Measurements from ENCODE around the gene P3H3.

P3H3 gene

GRCh38 chr12:6833189-6833890 is 5.1 kb downstream of the P3H3 start:
- no peak for TF ChIP-seq CTCF (conservative IDR thresholded peaks at IDR 0.05; ENCODE audit: low read length)
- no peak overlapping the region for H3K4me3 ChIP-seq (ENCODE audit: low read length)
- no peak for DNase-seq (ENCODE audit: low read depth)

- DNase-seq (ENCODE audit: low read depth): no peak
- H3K4me3 ChIP-seq (ENCODE audit: low read length): no peak overlapping the region
- TF ChIP-seq CTCF (conservative IDR thresholded peaks at IDR 0.05; ENCODE audit: low read length): no peak
Observed at GRCh38 chr12:6834254-6834653, 6.0 kb downstream of the P3H3 start.

GRCh38 chr12:6834873-6835272 is 6.7 kb downstream of the P3H3 start:
- no peak for DNase-seq (ENCODE audit: low read depth)
- TF ChIP-seq CTCF (conservative IDR thresholded peaks at IDR 0.05; ENCODE audit: low read length): no peak
- no peak overlapping the region for H3K4me3 ChIP-seq (ENCODE audit: low read length)

- H3K4me3 ChIP-seq (ENCODE audit: low read length): no peak overlapping the region
- no peak for TF ChIP-seq CTCF (conservative IDR thresholded peaks at IDR 0.05; ENCODE audit: low read length)
- DNase-seq (ENCODE audit: low read depth): no peak
Observed at GRCh38 chr12:6836851-6837250, 8.6 kb downstream of the P3H3 start.

GRCh38 chr12:6837370-6838060 is 9.3 kb downstream of the P3H3 start:
- DNase-seq (ENCODE audit: low read depth): no peak
- no peak for TF ChIP-seq CTCF (conservative IDR thresholded peaks at IDR 0.05; ENCODE audit: low read length)
- no peak overlapping the region for H3K4me3 ChIP-seq (ENCODE audit: low read length)

- TF ChIP-seq CTCF (conservative IDR thresholded peaks at IDR 0.05; ENCODE audit: low read length): no peak
- DNase-seq (ENCODE audit: low read depth): no peak
- H3K4me3 ChIP-seq (ENCODE audit: low read length): no peak overlapping the region
Observed at GRCh38 chr12:6838854-6839253, 10.6 kb downstream of the P3H3 start.
